HCT116 (cell line): ENCODE measurements around the gene CSN2. TPM values are rescaled to one million over a fixed set of nuclear protein-coding genes. Genes with fewer than 3 reads are reported as not detected.

Experiments used
- ATAC-seq: fragments of 200-7000 bp; cut with Tn5 transposase; 2 replicates; pipeline ENCODE4 v1.9.1; 2020; ENCODE audit warnings: mild to moderate bottlenecking, moderate library complexity
- BruUV-seq: library from RNA; stranded (reverse); fragments of 400-500 nt; replicated peaks from 2 replicates; lab custom pipeline; 2021; lab: Mats Ljungman, UMichigan
- CTCF ChIA-PET: fragments of 300-600 bp; sonication (Branson Sonifier 250); formaldehyde crosslinking; loops from one replicate; lab custom pipeline; 2021; ENCODE audit warnings: antibody characterized with exemption; lab: Charles Lee
- POLR2A ChIA-PET: fragments of 300-600, 350-600 bp; sonication (Branson Sonifier 250); formaldehyde crosslinking; loops from one replicate; lab custom pipeline; 2021; ENCODE audit warnings: antibody characterized with exemption; lab: Charles Lee
- RAD21 ChIA-PET, 2 experiments: fragments of 300-600 bp; sonication (Branson Sonifier 250); formaldehyde crosslinking; loops; one replicate each; lab custom pipeline; 2023; ENCODE audit warnings: low total read pairs in 2 of 2; ENCODE audit not compliant: uncharacterized antibody in 2 of 2, unreplicated experiment in 2 of 2, low non-redundant PET in 1 of 2; lab: Charles Lee
- DNase-seq: peaks from one replicate; pipeline ENCODE4 v3.0.0-alpha.2; 2010; ENCODE audit warnings: low read depth, low spot score
- H2AFZ ChIP-seq: fragments of 200-600 bp; shearing (Covaris generic), sonication (generic); 2 replicates; pipeline ENCODE4 v1.6.1; 2017; ENCODE audit warnings: low read depth, mixed run types, mixed read lengths, antibody characterized with exemption, low read length; ENCODE audit not compliant: poor library complexity, severe bottlenecking
- H3K27ac ChIP-seq: 2 replicates; pipeline ENCODE4 v1.5.1; 2012; ENCODE audit warnings: low read depth, low read length
- H3K27me3 ChIP-seq: fragments of 200-600 bp; sonication (generic); 2 replicates; pipeline ENCODE4 v1.6.1; 2016; ENCODE audit warnings: mixed run types, low read length, mixed read lengths; ENCODE audit not compliant: insufficient read depth
- H3K36me3 ChIP-seq, 2 experiments: fragments of 200-500 bp in 1 of 2; fragments of 200-600 bp in 1 of 2; sonication (Bioruptor generic) in 1 of 2; sonication (generic) in 1 of 2; 2 replicates each; pipeline versions ENCODE4 v1.5.1 to v1.6.1; 2014 to 2016; ENCODE audit warnings: low read length in 2 of 2, inconsistent platforms in 1 of 2, mixed read lengths in 1 of 2, mixed run types in 1 of 2; ENCODE audit not compliant: insufficient read depth in 2 of 2, control insufficient read depth in 1 of 2
- H3K4me1 ChIP-seq, 2 experiments: fragments of 200-600 bp in 1 of 2; sonication (generic) in 1 of 2; 2 replicates each; pipeline versions ENCODE4 v1.5.1 to v1.6.1; 2012 to 2017; ENCODE audit warnings: low read length in 2 of 2, inconsistent platforms in 1 of 2, mild to moderate bottlenecking in 1 of 2, mixed read lengths in 1 of 2, mixed run types in 1 of 2, moderate library complexity in 1 of 2; ENCODE audit not compliant: insufficient read depth in 2 of 2, control insufficient read depth in 1 of 2
- H3K4me2 ChIP-seq: fragments of 200-600 bp; sonication (generic); 2 replicates; pipeline ENCODE4 v1.6.1; 2017; ENCODE audit warnings: mixed run types, low read length, mixed read lengths
- H3K4me3 ChIP-seq, 2 experiments: fragments of 200-600 bp in 1 of 2; sonication (generic) in 1 of 2; replicated peaks in 1 of 2; 2 replicates each; pipeline ENCODE4 v1.5.1; 2011 to 2016; ENCODE audit warnings: low read length in 2 of 2, control low read depth in 1 of 2, low read depth in 1 of 2, mild to moderate bottlenecking in 1 of 2, mixed read lengths in 1 of 2, mixed run types in 1 of 2
- H3K79me2 ChIP-seq: fragments of 200-600 bp; sonication (generic); 2 replicates; pipeline ENCODE4 v1.6.1; 2017; ENCODE audit warnings: mild to moderate bottlenecking, mixed run types, low read length, moderate library complexity, mixed read lengths; ENCODE audit not compliant: insufficient read depth
- H3K9ac ChIP-seq: fragments of 200-600 bp; sonication (generic); 2 replicates; pipeline ENCODE4 v1.6.1; 2016; ENCODE audit warnings: low read length, mixed read lengths
- H3K9me2 ChIP-seq: fragments of 200-600 bp; sonication (generic), shearing (Covaris generic); 2 replicates; pipeline ENCODE4 v1.6.1; 2017; ENCODE audit warnings: mixed run types, mild to moderate bottlenecking, moderate library complexity; ENCODE audit not compliant: insufficient read depth
- H3K9me3 ChIP-seq, 2 experiments: fragments of 200-500 bp in 1 of 2; fragments of 200-600 bp in 1 of 2; sonication (Bioruptor generic) in 1 of 2; sonication (generic) in 1 of 2; 2 replicates each; pipeline ENCODE4 v1.6.1; 2014 to 2017; ENCODE audit warnings: low read length in 2 of 2, mixed read lengths in 2 of 2, inconsistent platforms in 1 of 2, low read depth in 1 of 2, mild to moderate bottlenecking in 1 of 2, mixed run types in 1 of 2, moderate library complexity in 1 of 2; ENCODE audit not compliant: control insufficient read depth in 1 of 2, insufficient read depth in 1 of 2
- H4K20me1 ChIP-seq: fragments of 200-600 bp; sonication (generic), shearing (Covaris generic); 2 replicates; pipeline ENCODE4 v1.6.1; 2017; ENCODE audit warnings: mixed run types, mild to moderate bottlenecking, moderate library complexity; ENCODE audit not compliant: insufficient read depth
- ATF3 ChIP-seq: IDR thresholded peaks from 2 replicates; pipeline ENCODE4 v1.6.1; 2012
- CBX3 ChIP-seq: IDR thresholded peaks from 2 replicates; pipeline ENCODE4 v1.6.1; 2012; ENCODE audit warnings: low read depth
- CEBPB ChIP-seq: IDR thresholded peaks from 2 replicates; pipeline ENCODE4 v1.6.1; 2012; ENCODE audit warnings: low read depth
- CTCF ChIP-seq, 3 experiments: fragments of 200-600 bp in 1 of 3; sonication (generic) in 1 of 3; IDR thresholded peaks in 2 of 3; conservative IDR thresholded peaks in 1 of 3; 2 replicates each; pipeline ENCODE4 v1.5.1; 2012 to 2017; ENCODE audit warnings: low read depth in 2 of 3, low read length in 2 of 3, antibody characterized with exemption in 1 of 3, borderline replicate concordance in 1 of 3, control low read depth in 1 of 3, mild to moderate bottlenecking in 1 of 3, mixed read lengths in 1 of 3, mixed run types in 1 of 3, moderate library complexity in 1 of 3; ENCODE audit not compliant: insufficient read depth in 1 of 3
- EGR1 ChIP-seq: IDR thresholded peaks from 2 replicates; pipeline ENCODE4 v1.6.1; 2012; ENCODE audit warnings: low read depth
- ELF1 ChIP-seq: IDR thresholded peaks from 2 replicates; pipeline ENCODE4 v1.6.1; 2012; ENCODE audit warnings: low read depth, borderline replicate concordance
- FOSL1 ChIP-seq: IDR thresholded peaks from 2 replicates; pipeline ENCODE4 v1.6.1; 2012; ENCODE audit warnings: low read depth
- JUND ChIP-seq: IDR thresholded peaks from 2 replicates; pipeline ENCODE4 v1.6.1; 2012
- MAX ChIP-seq: IDR thresholded peaks from 2 replicates; pipeline ENCODE4 v1.6.1; 2012
- POLR2A ChIP-seq: IDR thresholded peaks from 2 replicates; pipeline ENCODE4 v1.7.0; 2011; ENCODE audit warnings: borderline replicate concordance; ENCODE audit not compliant: insufficient read depth, insufficient read length; ENCODE audit errors: extremely low read depth
- POLR2AphosphoS5 ChIP-seq: IDR thresholded peaks from 2 replicates; pipeline ENCODE4 v1.6.1; 2011; ENCODE audit warnings: mild to moderate bottlenecking, low read depth, low read length, moderate library complexity
- RAD21 ChIP-seq: IDR thresholded peaks from 2 replicates; pipeline ENCODE4 v1.6.1; 2012; ENCODE audit warnings: low read depth, mild to moderate bottlenecking
- SIN3A ChIP-seq: IDR thresholded peaks from 2 replicates; pipeline ENCODE4 v1.6.1; 2012; ENCODE audit warnings: low read depth
- SRF ChIP-seq: IDR thresholded peaks from 2 replicates; pipeline ENCODE4 v1.6.1; 2012; ENCODE audit warnings: low read depth
- YY1 ChIP-seq: IDR thresholded peaks from 2 replicates; pipeline ENCODE4 v1.6.1; 2011; ENCODE audit warnings: low read length, low read depth, moderate library complexity, mild to moderate bottlenecking; ENCODE audit not compliant: insufficient replicate concordance; ENCODE audit errors: extremely low read depth
- ZBTB33 ChIP-seq: IDR thresholded peaks from 2 replicates; pipeline ENCODE4 v1.6.1; 2011; ENCODE audit warnings: mild to moderate bottlenecking, low read length, moderate library complexity; ENCODE audit not compliant: insufficient replicate concordance; ENCODE audit errors: extremely low read depth
- ZFX ChIP-seq: fragments of 450-650 bp; IDR thresholded peaks from 2 replicates; pipeline ENCODE4 v1.6.1; 2017
- intact Hi-C: fragments of 100-400 bp; cut with micrococcal nuclease; formaldehyde crosslinking; loops from 2 replicates; pipeline ENCODE4 v1.10.0; 2022
- total RNA-seq: library from RNA; stranded (reverse); gene quantifications from one replicate; pipeline ENCODE4 v1.2.1, GENCODE V29; 2021; ENCODE audit not compliant: unreplicated experiment

Gene CSN2
- total RNA-seq, 1 experiment from 2014 or later, result not detected

- no peak overlapping the region for H3K27ac ChIP-seq
- no TSS peak for BruUV-seq
Measured at GRCh38 chr4:69991016-69991415, 25.5 kb upstream of the CSN2 start.

More at GRCh38 chr4:69991016-69991415, 25.5 kb upstream of the CSN2 start:
- DNase-seq, result no peak
- H3K36me3 ChIP-seq, result no peaks in the 10 kb centered on the region
- POLR2A ChIA-PET, result no interaction called here
- RAD21 ChIA-PET, result no interaction called here
- H3K79me2 ChIP-seq, result no peaks in the 10 kb centered on the region
- no peak for ATAC-seq
- no peaks in the 10 kb centered on the region for H3K4me1 ChIP-seq
- H3K9ac ChIP-seq, result no peak overlapping the region
- H4K20me1 ChIP-seq, result no peaks in the 10 kb centered on the region
- no peak overlapping the region for H2AFZ ChIP-seq
- CTCF ChIA-PET, result no interaction called here
- H3K9me2 ChIP-seq, result peaks cover 4% of the 10 kb centered on the region; the same call in 1 of the 2 replicates
- TF ChIP-seq JUND (no peak), FOSL1 (no peak), ATF3 (no peak), ELF1 (no peak), CBX3 (no peak), POLR2AphosphoS5 (no peak), RAD21 (no peak), CTCF (IDR thresholded peaks at IDR 0.05 in 2 of 3, conservative IDR thresholded peaks at IDR 0.05 in 1 of 3; ENCODE audit: borderline replicate concordance in 1 of 3, insufficient read depth in 1 of 3, low read depth in 2 of 3, low read length in 2 of 3) (no peak), CEBPB (no peak), SIN3A (no peak), POLR2A (no peak), ZFX (no peak), YY1 (no peak), ZBTB33 (no peak), SRF (no peak), MAX (no peak), EGR1 (no peak)
- no peak overlapping the region for H3K4me3 ChIP-seq
- no peaks in the 10 kb centered on the region for H3K27me3 ChIP-seq
- no peaks in the 10 kb centered on the region for H3K9me3 ChIP-seq
- intact Hi-C loops, result no loop called here
- H3K4me2 ChIP-seq, result no peak overlapping the region
